ENCODE results near the gene ANKRD62. TPM values are rescaled to one million over a fixed set of nuclear protein-coding genes. Genes with fewer than 3 reads are reported as not detected.

ANKRD62 gene
- total RNA-seq, result not detected

DNA sequence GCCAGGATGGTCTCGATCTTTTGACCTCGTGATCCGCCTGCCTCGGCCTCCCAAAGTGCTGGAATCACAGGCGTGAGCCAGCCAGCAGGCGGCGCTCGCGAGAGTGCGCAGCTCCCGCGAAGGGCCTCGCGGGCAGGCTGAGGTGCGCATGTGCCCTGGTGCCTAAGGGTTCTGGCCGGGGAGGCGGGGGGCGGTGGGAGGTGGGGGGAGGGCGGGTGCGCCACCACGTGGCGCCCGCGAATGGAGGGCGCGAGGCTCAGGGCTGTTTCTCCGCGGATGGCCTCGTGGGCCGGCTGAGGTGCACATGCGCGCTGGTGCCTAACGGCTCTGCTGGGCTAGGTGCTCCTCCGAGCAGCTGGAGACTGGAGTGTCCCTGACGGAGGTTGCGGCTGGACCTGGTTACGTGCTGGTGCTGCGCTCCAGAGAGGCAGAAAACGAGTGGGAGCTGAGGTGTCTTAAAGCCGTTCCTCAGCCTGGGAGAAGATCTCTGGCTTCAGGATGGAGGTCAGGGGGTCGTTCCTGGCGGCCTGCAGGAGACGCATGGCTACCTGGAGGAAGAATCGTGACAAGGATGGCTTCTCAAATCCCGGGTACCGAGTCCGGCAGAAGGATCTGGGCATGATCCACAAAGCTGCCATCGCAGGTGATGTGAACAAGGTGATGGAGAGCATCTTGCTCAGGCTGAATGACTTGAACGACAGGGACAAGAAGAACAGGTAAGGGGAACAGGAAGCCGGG is at the start of gene ANKRD62:
TSS of gene ANKRD62 (plus strand) at position 324 of the 738 bp plus-strand sequence. CDS start at position 499, 175 bp downstream.
- no peak for DNase-seq (ENCODE audit: low read depth in 2 of 3, low spot score in 2 of 3)

DNA sequence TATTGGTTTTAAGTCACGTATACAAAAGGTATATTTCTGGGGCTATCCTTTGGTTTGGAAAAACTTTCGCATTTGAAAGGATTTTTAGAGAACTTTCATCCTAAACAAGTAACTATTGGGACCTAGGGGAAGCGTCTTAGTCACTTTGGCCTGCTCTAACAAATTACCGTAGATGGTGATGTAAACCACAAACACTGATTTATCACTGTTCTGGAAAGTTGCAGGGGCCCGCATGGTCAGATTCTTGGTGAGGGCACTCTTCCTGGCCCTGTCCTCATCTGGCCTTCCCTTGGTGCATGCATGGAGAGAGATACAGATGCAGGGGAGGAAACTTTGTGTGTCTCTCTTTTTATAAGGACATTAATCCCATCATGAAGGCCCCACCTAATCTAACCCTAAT is 49.1 kb upstream of the ANKRD62 start:
- no peak for DNase-seq (ENCODE audit: low read depth in 2 of 3, low spot score in 2 of 3)

DNA sequence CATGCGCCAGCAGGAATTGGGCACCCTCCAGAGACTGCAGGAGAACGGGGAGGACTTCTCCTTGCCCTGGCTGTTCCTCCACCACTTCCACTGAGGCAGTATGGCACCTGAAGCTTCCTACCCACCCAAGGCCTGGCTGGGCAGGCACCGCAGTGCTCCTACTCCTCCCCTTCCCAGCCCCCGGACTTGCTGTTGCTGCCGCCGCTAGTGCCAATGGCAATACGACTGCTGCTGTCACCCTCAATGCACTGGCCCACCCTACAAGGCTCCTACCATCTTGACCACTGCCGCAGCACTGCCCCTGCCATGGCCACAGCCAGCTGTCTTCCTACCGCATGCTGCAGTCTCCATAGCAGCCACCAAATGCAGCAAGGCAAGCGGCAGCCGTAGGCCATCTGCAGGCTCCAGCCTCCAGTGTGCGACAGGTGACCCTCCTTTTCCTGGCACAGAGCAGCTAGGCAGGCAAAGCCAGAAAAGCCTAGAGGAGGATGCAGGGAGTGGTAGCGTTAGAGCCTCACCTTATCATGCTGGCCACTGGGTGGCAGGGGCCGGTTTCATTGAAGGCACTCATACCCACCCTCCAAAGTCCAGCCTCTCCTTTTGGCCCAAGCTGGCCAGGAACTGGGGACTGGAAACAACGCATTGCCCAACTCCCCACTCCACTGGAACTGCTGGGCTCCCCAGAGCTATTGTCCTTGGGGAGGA is 47.4 kb upstream of the ANKRD62 start:
- no peak for DNase-seq (ENCODE audit: low read depth in 2 of 3, low spot score in 2 of 3)

DNA sequence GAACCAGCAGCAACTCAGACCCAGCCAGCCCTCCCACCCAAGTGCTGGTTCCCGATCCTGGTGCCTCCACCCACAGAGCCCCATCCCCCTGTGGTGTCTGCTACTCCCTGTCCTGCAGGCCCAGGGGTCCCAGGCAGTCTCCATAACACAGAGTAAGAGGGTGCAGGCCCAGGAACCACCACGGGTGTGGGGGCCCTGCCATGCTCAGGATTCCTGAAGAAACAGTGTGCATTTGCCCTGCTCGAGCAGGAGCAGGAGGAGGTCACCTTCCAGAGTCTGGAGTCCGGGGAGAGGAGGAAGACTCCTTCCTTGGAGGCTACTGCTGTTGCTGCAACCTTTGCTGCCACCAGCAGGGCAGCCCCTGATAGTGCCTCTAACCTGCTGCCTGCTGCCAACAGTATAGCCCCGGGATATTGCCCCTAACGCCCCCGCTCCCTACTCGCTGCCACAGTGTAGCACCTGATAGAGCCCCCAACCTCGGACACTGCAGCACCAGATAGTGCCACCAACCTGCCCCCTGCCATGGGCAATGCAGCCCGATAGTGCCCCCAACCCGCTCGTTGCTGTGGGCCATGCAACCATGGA is 46.8 kb upstream of the ANKRD62 start:
- DNase-seq (ENCODE audit: low read depth in 2 of 3, low spot score in 2 of 3), result no peak

DNA sequence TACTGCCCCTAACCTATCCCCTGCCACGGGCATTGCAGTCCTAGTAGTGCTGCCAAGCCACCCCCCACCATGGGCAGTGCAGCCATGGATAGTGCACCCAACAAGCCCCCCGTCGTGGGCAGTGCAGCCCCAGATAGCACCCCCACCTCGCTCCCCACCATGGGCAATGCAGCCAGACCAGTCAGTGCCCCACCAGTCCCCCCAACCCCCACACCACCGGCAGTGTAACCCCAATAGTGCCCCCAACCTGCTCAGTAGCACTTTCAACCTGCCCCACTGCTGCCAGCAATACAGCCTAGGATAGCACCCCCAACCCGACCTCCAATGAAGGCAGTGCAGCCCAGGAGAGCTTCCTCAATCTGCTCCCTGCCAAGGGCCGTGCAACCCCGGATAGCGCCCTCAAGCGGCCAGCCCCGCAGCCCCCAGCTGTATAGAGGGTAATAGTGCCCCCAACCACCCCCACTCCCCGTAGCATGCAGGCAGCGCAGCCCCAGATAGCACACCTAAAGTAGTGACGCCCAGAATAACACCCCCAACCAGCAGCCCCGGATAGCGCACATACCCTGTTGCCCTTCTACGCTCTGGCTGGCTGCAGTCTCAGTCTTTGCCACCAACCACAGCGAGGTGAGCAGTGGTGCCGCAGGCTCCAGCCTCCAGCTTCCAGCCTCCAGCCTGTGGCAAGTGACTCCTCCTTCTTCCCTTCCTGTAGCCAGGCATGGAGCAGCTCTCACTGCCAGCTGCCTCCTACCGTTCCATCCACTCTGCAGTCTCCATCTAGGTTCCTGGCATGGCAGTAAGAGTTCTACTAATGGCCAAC is 45.4 kb upstream of the ANKRD62 start:
- DNase-seq (ENCODE audit: low read depth in 2 of 3, low spot score in 2 of 3), result no peak

DNA sequence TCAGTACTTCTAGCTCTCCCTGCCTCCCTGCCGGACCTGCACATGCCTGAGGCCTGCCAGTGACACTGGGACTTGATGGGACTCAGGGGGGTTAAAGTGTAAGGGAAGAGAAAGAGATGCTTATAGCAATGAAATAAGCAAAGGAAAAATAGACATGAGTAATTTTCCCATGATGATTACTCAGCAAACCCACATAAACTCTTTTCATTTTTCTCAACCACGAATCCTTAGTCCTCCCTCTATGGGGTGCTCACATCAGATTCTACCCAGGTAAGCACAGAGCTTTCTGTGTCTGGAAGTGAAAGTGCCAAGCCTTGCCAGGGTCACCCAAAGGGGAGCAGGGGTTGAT is 44.8 kb upstream of the ANKRD62 start:
- DNase-seq (ENCODE audit: low read depth in 2 of 3, low spot score in 2 of 3), result no peak

DNA sequence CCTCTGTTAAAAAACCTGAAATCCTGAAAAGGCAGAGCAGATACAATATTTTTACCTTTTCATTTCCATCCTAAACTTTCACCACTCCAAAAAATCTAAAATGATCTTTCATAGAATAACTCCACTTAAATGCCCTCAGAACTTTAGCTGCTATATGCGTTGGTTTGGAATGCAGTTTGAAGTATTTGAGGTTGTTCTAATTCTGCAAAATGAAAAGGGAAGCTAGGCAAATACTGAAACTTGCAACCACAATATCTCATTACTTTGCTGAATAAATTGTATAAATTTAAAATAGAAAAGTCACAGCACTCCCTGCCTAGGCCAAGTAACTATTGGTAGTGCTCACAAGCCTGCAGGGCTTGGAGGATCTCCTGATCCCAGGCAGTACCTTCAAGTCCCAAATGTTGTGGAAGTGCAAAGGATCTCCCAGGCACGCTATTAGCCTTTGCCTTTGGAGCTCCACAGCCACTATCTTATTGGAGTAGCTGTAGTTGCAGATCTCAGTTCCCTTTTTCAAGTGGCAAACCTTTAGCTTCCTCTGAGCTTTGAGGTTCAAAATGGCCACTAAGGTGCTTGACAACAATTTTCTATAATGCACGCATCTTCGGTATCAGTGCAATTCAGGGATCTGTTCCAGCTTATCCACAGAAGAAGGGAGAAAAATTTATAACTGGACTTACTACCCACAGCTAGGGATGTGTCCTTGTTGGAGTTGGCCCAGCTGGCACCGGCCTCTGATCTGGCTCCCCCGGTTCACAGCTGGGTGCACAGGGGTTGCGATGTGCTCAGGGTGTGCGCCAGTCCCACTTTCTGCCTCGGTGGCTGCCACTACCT is 43.4 kb upstream of the ANKRD62 start:
- DNase-seq (ENCODE audit: low read depth in 2 of 3, low spot score in 2 of 3), result peak in 1 of 3 donors; percentile 35

DNA sequence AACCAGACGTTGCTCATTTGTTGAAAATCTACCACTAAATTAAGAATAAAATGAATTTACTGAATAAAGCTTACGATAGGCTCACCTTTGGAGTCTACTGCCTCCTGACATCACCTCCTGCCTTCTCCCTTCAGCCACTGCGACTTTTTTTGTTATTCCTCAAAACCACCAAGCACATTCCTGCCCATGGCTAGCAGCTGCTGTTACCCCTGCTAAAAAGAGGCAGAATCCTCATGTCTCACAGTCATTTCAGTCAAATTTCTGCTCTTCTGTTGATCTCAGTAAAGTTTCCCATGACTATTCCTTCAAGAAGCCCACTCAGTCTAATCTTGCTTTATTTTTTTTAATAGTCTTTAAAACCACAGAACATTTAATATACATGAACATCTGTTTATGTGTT is 40.8 kb upstream of the ANKRD62 start:
- no peak for DNase-seq (ENCODE audit: low read depth in 2 of 3, low spot score in 2 of 3)

DNA sequence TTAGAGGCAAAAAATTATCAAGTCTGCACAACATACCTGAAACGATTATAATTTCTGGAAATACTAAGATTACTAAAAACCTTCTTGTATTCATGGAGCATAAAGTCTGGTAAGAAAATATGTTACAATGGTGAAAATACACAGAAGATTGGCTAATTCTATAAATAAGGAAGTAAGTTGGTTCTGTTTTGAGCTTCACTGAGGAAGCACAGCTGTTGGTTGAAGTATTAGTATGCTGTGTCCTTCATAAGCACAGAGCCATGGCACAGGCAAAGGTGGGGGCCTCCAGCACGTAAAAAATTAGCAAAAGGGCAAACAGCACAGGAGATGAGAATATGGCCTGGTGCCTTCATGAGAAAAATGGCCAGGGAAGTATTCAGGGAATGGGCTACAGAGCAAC is 40.4 kb upstream of the ANKRD62 start:
- peak in 1 of 3 donors; percentile 44 for DNase-seq (ENCODE audit: low read depth in 2 of 3, low spot score in 2 of 3)

DNA sequence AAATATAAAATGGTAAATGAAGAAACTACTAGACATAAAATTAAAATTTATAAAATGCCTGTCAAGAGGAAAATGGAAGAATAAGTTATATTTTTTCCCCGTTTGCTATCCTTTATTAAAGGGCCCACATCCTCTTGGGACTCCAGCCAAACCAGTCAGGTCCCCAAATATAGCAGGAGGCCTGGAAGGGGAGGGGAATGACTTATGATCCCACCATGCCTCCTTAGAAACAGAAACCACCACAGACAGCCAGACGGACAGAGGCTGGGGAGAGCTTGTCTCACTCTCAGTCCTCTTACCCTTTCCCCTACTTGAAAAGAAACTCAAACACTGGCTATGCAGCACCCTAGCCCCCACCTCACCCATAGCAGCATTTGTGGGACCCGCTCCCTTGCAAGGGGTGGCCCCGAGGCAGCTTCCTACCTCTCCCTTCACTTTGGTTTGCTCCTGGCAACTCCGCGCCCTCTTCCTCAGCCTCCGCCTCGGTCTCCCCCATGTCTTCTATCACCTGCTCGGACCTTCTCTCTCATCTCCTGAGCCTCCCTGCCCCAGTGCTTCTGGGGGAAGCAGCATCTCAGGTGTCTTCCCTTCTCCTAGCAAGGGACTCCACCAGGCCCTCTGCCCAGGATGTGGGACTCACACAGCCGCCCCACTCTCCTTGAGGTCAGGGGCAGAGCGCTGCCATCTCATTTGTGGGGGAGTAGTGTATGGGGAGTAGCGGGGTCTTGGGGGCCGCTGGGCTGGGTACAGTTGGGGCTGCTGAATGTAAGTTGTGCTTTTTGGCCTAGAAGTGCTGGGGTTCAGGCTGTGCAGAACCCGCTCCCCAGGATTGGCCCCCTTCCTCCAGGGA is 37.4 kb upstream of the ANKRD62 start:
- DNase-seq (ENCODE audit: low read depth in 2 of 3, low spot score in 2 of 3), result no peak

DNA sequence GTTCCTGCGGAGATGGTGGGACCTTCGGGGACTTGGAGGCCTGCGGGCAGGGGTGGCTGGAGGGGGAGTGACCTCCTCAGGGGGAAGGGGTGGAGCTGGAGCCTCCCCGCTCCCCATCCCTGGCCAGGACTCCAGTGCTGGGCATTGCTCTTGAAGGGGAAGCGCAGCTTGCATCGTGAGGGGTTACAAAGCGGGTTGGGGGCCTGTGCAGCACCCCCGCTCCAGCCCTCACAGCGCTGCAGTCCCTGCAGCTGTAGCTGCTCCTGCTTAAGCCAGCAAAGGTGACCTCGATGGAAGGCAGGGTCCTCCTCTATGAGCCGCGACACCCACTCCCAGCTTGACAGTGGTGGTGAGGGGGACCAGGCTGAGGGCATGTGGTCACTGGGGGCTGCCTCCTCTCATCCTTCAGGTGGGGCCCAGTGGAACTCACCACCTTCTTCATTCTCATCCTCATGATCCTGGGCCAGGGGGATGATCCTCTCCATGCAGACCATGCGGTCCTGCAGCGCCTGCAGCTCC is 36.7 kb upstream of the ANKRD62 start:
- no peak for DNase-seq (ENCODE audit: low read depth in 2 of 3, low spot score in 2 of 3)

DNA sequence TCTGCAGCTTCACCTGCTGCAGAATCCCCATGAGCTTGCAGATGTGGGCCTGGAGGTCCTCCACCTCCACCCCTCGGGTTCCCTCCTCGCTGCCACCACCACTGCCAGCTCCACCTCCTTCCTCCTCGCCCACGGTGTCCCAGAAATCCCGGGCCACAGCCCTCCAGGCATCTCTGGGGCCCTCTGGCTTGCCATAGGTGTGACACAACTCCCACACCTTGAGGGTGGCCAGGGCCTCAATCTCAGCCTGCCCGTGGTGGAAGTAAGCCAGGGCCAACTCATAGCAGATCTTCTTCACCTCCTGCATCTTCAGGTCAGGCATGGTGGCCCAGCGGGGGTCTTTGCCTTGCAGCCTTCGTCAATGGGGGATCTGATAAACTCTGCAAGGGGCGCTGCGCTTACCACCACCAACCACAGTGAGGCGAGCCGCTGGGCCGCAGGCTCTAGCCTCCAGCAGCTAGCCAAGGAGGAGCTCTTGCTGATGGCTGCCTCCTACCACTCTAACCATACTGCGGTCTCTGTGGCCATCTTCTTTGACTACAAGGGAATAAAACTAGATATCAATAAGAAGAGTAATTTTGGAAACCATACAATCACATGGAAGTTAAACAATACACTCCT is 36.1 kb upstream of the ANKRD62 start:
- no peak for DNase-seq (ENCODE audit: low read depth in 2 of 3, low spot score in 2 of 3)

DNA sequence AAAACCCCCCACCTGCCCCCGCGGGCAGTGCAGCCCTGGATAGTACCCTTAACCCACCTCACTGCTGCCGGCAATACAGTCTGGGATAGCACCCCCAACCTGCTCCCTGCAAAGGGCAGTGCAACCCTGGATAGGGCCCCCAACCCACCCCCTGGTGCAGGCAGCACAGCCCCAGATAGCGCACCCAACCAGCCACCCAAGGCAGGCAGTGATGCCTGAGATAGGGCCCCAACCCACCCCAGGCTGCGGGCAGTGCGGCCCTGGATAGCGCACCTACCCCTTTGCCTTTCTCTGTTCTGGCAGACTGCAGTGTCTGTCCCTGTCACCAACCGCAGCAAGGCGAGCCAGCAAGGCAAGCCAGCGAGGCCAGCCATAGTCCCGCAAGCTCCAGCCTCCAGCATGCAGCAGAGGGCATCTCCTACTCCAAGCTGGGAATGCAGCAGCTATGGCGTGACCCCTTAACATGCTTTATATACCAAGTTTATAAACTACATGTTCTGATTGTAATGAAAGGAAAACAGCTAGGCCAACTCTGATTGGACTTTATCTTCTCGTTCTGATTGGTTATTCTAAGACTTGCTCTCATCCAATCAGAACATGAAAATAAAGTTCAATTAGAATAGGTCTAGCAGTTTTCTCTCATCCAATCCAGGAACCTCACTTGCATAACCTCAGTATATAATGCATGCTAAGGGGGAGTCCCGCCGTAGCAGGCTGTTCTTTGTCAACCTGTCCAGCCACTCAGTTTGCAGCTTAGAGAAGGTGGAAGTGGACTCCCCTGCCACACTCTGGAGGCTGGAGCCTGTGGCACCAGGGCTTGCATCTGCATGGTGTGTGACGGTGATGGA is 34.1 kb upstream of the ANKRD62 start:
- DNase-seq (ENCODE audit: low read depth in 2 of 3, low spot score in 2 of 3), result no peak

DNA sequence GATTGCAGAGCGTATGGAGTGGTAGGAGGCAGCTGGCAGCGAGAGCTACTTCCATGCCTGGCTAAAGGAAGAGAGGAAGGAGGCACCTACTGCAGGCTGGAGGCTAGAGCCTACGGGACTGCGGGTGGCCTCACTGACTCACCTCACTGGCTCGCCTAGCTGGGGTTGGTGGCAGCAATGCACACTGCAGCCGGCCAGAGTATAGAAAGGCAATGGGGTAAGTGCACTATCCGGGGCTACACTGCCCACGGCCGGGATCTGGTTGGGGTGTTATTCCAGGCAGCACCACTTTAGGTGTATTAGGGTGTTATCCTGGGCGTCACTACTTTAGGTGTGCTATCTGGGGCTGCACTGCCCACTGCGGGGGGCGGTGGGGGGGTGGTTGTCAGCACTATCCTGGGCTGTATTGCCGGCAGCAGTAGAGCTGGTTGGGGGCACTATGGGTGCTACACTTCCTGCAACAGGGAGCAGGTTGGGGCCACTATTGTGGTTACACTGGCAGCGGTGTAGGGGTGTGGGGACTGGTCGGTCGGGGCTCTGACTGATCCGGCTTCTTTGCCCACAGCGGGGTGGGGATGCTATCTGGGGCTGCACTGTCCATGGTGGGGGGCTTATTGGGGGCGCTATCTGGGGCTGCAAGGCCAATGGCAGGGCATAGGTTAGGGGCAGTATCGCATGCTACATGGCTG is 33.3 kb upstream of the ANKRD62 start:
- DNase-seq (ENCODE audit: low read depth in 2 of 3, low spot score in 2 of 3), result no peak

DNA sequence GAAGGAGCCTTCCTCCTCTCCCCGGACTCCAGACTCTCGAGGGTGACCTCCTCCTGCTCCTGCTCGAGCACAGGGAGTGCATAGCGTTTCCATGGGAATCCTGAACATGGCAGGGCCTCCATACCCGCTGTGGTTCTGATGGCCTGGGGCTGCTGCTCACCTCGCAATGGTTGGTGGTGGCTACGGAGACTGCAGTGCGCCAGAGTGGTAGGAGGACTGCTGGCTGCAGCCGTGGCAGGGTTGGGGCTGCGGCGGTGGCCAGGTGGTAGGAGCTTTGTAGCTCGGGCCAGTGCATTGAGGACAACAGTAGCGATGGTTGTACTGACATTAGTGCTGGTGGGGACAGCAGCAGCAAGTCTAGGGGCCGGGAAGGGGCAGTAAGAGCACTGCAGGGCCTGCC is 32.0 kb upstream of the ANKRD62 start:
- DNase-seq (ENCODE audit: low read depth in 2 of 3, low spot score in 2 of 3), result no peak

DNA sequence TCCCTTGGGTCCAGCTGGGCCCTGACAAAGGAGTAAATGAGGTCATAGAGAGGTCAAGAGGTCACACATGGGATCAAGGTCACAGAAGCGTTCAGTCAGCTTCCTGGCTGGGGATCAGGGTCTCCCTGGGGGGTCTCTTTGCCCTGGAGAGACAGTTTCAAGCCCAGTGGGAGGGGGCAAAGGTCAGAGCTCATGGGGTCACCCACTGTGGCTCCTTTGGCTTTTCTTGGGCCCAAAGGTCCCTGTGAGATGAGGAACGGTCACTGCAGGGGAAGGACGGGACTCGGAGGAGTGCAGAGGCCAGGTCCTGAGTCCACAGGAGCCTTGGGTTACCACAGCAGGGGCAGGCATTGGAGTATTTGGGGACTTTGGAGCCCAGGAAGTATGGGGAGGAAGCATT is 30.7 kb upstream of the ANKRD62 start:
- no peak for DNase-seq (ENCODE audit: low read depth in 2 of 3, low spot score in 2 of 3)

DNA sequence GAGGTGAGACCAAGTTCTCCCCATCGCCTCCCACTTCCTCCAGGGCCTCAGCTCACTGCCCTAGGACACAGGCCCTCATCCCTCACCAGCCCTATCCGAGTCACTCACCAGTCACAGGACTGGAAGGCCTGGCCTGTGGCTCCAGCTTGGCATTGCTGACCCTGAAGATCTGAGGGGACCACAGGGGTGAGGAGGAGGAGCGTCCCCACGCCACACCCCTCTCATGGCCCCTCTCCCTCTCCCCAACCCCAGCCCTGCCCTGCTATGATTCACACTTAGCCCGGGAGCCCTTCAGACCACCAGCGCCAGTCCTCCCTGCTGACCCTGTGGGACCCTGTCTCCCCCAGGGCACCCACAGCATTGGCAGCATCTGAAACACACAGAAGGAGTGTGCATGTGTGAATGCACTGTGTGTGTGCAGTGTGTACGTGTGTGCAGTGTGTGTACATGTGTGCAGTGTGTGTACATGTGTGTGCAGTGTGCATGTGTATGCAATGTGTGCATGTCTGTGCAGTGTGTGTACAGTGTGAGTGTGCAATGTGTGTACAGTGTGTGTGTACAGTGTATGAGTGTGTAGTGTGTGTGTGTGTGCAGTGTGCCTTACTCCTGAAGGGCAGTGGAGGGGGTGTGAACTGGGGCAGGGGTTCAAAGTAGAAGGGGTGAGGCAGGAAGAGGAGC is 29.4 kb upstream of the ANKRD62 start:
- DNase-seq (ENCODE audit: low read depth in 2 of 3, low spot score in 2 of 3), result no peak
